ENCODE measurements around the gene SPP1.
"Not testable (repeated sequence)": the region's sequence is repeated elsewhere in the genome, so short reads cannot be mapped to it uniquely, and the experiment has no call there.

The SPP1 gene
- total RNA-seq: 0 to 0.26 (median 0.03) reads per million in 9 experiments

GRCh38 chr4:87975466-87975865 is at the start of gene SPP1:
Gene SPP1, plus strand, starts transcription at chr4:87975714. Its CDS starts 1,182 bp downstream, at chr4:87976896.
- H3K36me3 Mint-ChIP-seq (ENCODE audit: insufficient read depth): no peaks in the 10 kb centered on the region
- peak; percentile 58 for ATAC-seq (replicated peaks)
- H3K4me3 Mint-ChIP-seq: peak within 1 kb of the TSS in 1 of 2 donors; percentile 40
- DNase-seq: no peak
- H3K9me3 Mint-ChIP-seq: no peaks in the 10 kb centered on the region
- peaks cover 41 to 48% of the 10 kb centered on the region in 2 donors for H3K27me3 Mint-ChIP-seq
- H3K27ac Mint-ChIP-seq: no peak within 1 kb of the TSS
- H3K4me1 Mint-ChIP-seq (ENCODE audit: low read depth in 2 of 2): peaks cover 4 to 5% of the 10 kb centered on the region in 2 donors

- Mint-ChIP-seq H3K36me3 (ENCODE audit: insufficient read depth) (no peaks in the 10 kb centered on the region), H3K4me3 (no peak overlapping the region), H3K9me3 (no peaks in the 10 kb centered on the region), H3K27me3 (peaks cover 37 to 39% of the 10 kb centered on the region in 2 donors), H3K27ac (no peak overlapping the region), H3K4me1 (ENCODE audit: low read depth in 2 of 2) (no peaks in the 10 kb centered on the region)
- ATAC-seq (replicated peaks) (no peak), DNase-seq (no peak)
These were observed 48.9 kb upstream of the SPP1 start for GRCh38 chr4:87926554-87927098.

- Mint-ChIP-seq H3K27ac (no peak overlapping the region), H3K27me3 (peaks cover 22 to 31% of the 10 kb centered on the region in 2 donors), H3K4me3 (no peak overlapping the region), H3K4me1 (ENCODE audit: low read depth in 2 of 2) (peaks cover 0 to 3% of the 10 kb centered on the region in 2 donors), H3K9me3 (no peaks in the 10 kb centered on the region), H3K36me3 (ENCODE audit: insufficient read depth) (no peaks in the 10 kb centered on the region)
- ATAC-seq (replicated peaks) (no peak), DNase-seq (no peak)
These were observed 44.9 kb upstream of the SPP1 start for GRCh38 chr4:87930629-87931028.

GRCh38 chr4:87931932-87932331 is 43.6 kb upstream of the SPP1 start:
- peaks cover 27 to 29% of the 10 kb centered on the region in 2 donors for H3K27me3 Mint-ChIP-seq
- H3K4me3 Mint-ChIP-seq: no peak overlapping the region
- peaks cover 0 to 3% of the 10 kb centered on the region in 2 donors for H3K4me1 Mint-ChIP-seq (ENCODE audit: low read depth in 2 of 2)
- no peaks in the 10 kb centered on the region for H3K36me3 Mint-ChIP-seq (ENCODE audit: insufficient read depth)
- DNase-seq (no peak), ATAC-seq (replicated peaks) (no peak)
- H3K9me3 Mint-ChIP-seq: no peaks in the 10 kb centered on the region
- H3K27ac Mint-ChIP-seq: no peak overlapping the region

GRCh38 chr4:87932718-87933141 is 42.8 kb upstream of the SPP1 start:
- Mint-ChIP-seq H3K4me1 (ENCODE audit: low read depth in 2 of 2) (peaks cover 0 to 3% of the 10 kb centered on the region in 2 donors), H3K36me3 (ENCODE audit: insufficient read depth) (no peaks in the 10 kb centered on the region)
- no peak for DNase-seq

GRCh38 chr4:87933337-87933736 is 42.2 kb upstream of the SPP1 start:
- no peak for ATAC-seq (replicated peaks)

More at GRCh38 chr4:87932718-87933141, 42.8 kb upstream of the SPP1 start:
- peaks cover 21 to 22% of the 10 kb centered on the region in 2 donors for H3K27me3 Mint-ChIP-seq
- no peak for ATAC-seq (replicated peaks)
- H3K4me3 Mint-ChIP-seq: no peak overlapping the region
- H3K27ac Mint-ChIP-seq: no peak overlapping the region
- no peaks in the 10 kb centered on the region for H3K9me3 Mint-ChIP-seq

GRCh38 chr4:87934157-87934704 is 41.3 kb upstream of the SPP1 start:
- no peak for ATAC-seq (replicated peaks)
- peaks cover 10 to 19% of the 10 kb centered on the region in 2 donors for H3K27me3 Mint-ChIP-seq
- H3K4me3 Mint-ChIP-seq: no peak overlapping the region
- H3K9me3 Mint-ChIP-seq: peaks cover 0 to 1% of the 10 kb centered on the region in 2 donors
- H3K27ac Mint-ChIP-seq: no peak overlapping the region
- no peak for DNase-seq
- no peaks in the 10 kb centered on the region for H3K36me3 Mint-ChIP-seq (ENCODE audit: insufficient read depth)
- H3K4me1 Mint-ChIP-seq (ENCODE audit: low read depth in 2 of 2): peaks cover 0 to 3% of the 10 kb centered on the region in 2 donors

More at GRCh38 chr4:87933337-87933736, 42.2 kb upstream of the SPP1 start:
- Mint-ChIP-seq H3K27me3 (peaks cover 18 to 23% of the 10 kb centered on the region in 2 donors), H3K36me3 (ENCODE audit: insufficient read depth) (no peaks in the 10 kb centered on the region), H3K4me3 (no peak overlapping the region), H3K9me3 (peaks cover 0 to 1% of the 10 kb centered on the region in 2 donors), H3K27ac (no peak overlapping the region), H3K4me1 (ENCODE audit: low read depth in 2 of 2) (peaks cover 0 to 3% of the 10 kb centered on the region in 2 donors)
- DNase-seq: no peak

GRCh38 chr4:87934973-87935372 is 40.5 kb upstream of the SPP1 start:
- DNase-seq (no peak), ATAC-seq (replicated peaks) (no peak)
- Mint-ChIP-seq H3K4me1 (ENCODE audit: low read depth in 2 of 2) (peaks cover 0 to 3% of the 10 kb centered on the region in 2 donors), H3K27ac (no peak overlapping the region), H3K27me3 (peaks cover 8 to 19% of the 10 kb centered on the region in 2 donors), H3K36me3 (ENCODE audit: insufficient read depth) (no peaks in the 10 kb centered on the region), H3K4me3 (no peak overlapping the region), H3K9me3 (peaks cover 0 to 1% of the 10 kb centered on the region in 2 donors)

GRCh38 chr4:87935954-87936353 is 39.6 kb upstream of the SPP1 start:
- H3K36me3 Mint-ChIP-seq (ENCODE audit: insufficient read depth); ATAC-seq (replicated peaks); H3K4me3 Mint-ChIP-seq; H3K9me3 Mint-ChIP-seq; H3K4me1 Mint-ChIP-seq (ENCODE audit: low read depth in 2 of 2); DNase-seq; H3K27ac Mint-ChIP-seq: not testable (repeated sequence)
- H3K27me3 Mint-ChIP-seq: peaks cover 1 to 15% of the 10 kb centered on the region in 2 donors

GRCh38 chr4:87937523-87937922 is 38.0 kb upstream of the SPP1 start:
- Mint-ChIP-seq H3K27me3 (peaks cover 17 to 28% of the 10 kb centered on the region in 2 donors), H3K27ac (no peak overlapping the region), H3K9me3 (peaks cover 0 to 1% of the 10 kb centered on the region in 2 donors), H3K36me3 (ENCODE audit: insufficient read depth) (no peaks in the 10 kb centered on the region), H3K4me1 (ENCODE audit: low read depth in 2 of 2) (peaks cover 0 to 3% of the 10 kb centered on the region in 2 donors), H3K4me3 (no peak overlapping the region)
- DNase-seq: no peak
- ATAC-seq (replicated peaks): no peak

- Mint-ChIP-seq H3K27me3 (peaks cover 19 to 28% of the 10 kb centered on the region in 2 donors), H3K9me3 (peaks cover 0 to 1% of the 10 kb centered on the region in 2 donors), H3K4me3 (no peak overlapping the region), H3K36me3 (ENCODE audit: insufficient read depth) (no peaks in the 10 kb centered on the region), H3K4me1 (ENCODE audit: low read depth in 2 of 2) (no peaks in the 10 kb centered on the region), H3K27ac (no peak overlapping the region)
- DNase-seq (no peak), ATAC-seq (replicated peaks) (no peak)
These were observed 36.8 kb upstream of the SPP1 start for GRCh38 chr4:87938746-87939145.

- no peak for DNase-seq
- peaks cover 19 to 36% of the 10 kb centered on the region in 2 donors for H3K27me3 Mint-ChIP-seq
These were observed 35.4 kb upstream of the SPP1 start for GRCh38 chr4:87939978-87940690.

GRCh38 chr4:87940809-87941208 is 34.7 kb upstream of the SPP1 start:
- not testable (repeated sequence) for H3K4me1 Mint-ChIP-seq (ENCODE audit: low read depth in 2 of 2); H3K27ac Mint-ChIP-seq; DNase-seq; H3K4me3 Mint-ChIP-seq; ATAC-seq (replicated peaks); H3K36me3 Mint-ChIP-seq (ENCODE audit: insufficient read depth); H3K9me3 Mint-ChIP-seq
- H3K27me3 Mint-ChIP-seq: peaks cover 19 to 35% of the 10 kb centered on the region in 2 donors

More at GRCh38 chr4:87939978-87940690, 35.4 kb upstream of the SPP1 start:
- Mint-ChIP-seq H3K27ac (no peak overlapping the region), H3K9me3 (peaks cover 0 to 1% of the 10 kb centered on the region in 2 donors), H3K4me1 (ENCODE audit: low read depth in 2 of 2) (no peaks in the 10 kb centered on the region), H3K4me3 (no peak overlapping the region), H3K36me3 (ENCODE audit: insufficient read depth) (no peaks in the 10 kb centered on the region)
- ATAC-seq (replicated peaks): no peak

Measured in effector memory CD8-positive, alpha-beta T cell (primary cell).